ENCODE data around the gene ARL6IP5.

The ARL6IP5 gene

GRCh38 chr3:69079269-69080159, 5.2 kb upstream of the ARL6IP5 start:
- ChIA-PET CTCF (no interaction called here), POLR2A (interaction anchor here (1.1 to 1.5 kb wide), 2 partner anchors 27 to 66 kb away, joined by 3 to 7 read pairs; partner anchors contain the start of genes EOGT and TMF1)
- 0 out of 2 replicates have a peak, but pooled peaks have one; percentile 9 for TF ChIP-seq LEF1 (IDR thresholded peaks at IDR 0.05; ENCODE audit: borderline replicate concordance)
- no peak for TF ChIP-seq FOXA1 (IDR thresholded peaks at IDR 0.05)
- peak; percentile 23 for DNase-seq (ENCODE audit: extremely low spot score)

GRCh38 chr3:69080233-69080920, 4.4 kb upstream of the ARL6IP5 start, which contains the start of gene UBA3:
TSS of gene UBA3 (minus strand) at chr3:69080365. CDS start at chr3:69080353, 12 bp downstream.
- TF ChIP-seq L3MBTL2 (conservative IDR thresholded peaks at IDR 0.05) (peak; percentile 64), ELF4 (IDR thresholded peaks at IDR 0.05) (no peak)
- ChIA-PET POLR2A (interaction anchor here (1.1 kb wide), 1 partner anchor 67 kb away, joined by 3 read pairs; the partner anchor contains the start of gene EOGT), CTCF (no interaction called here)
- DNase-seq (ENCODE audit: extremely low spot score): peak; percentile 88

GRCh38 chr3:69081583-69082262, 3.0 kb upstream of the ARL6IP5 start:
- DNase-seq (ENCODE audit: extremely low spot score): no peak
- ChIA-PET CTCF (no interaction called here), POLR2A (interaction anchor here (0.7 kb wide), 1 partner anchor 68 kb away, joined by 3 read pairs; the partner anchor contains the start of gene EOGT)
- TF ChIP-seq PKNOX1 (IDR thresholded peaks at IDR 0.05) (peak; percentile 76), BHLHE40 (IDR thresholded peaks at IDR 0.05; ENCODE audit: borderline replicate concordance) (no peak), HDGF (IDR thresholded peaks at IDR 0.05; ENCODE audit: borderline replicate concordance) (no peak), ZNF384 (IDR thresholded peaks at IDR 0.05) (no peak), FOXK2 (IDR thresholded peaks at IDR 0.05) (no peak)

GRCh38 chr3:69082361-69082760, 2.4 kb upstream of the ARL6IP5 start:
- TF ChIP-seq NFRKB (IDR thresholded peaks at IDR 0.05) (no peak), PKNOX1 (IDR thresholded peaks at IDR 0.05) (no peak), TARDBP (IDR thresholded peaks at IDR 0.05) (no peak), L3MBTL2 (conservative IDR thresholded peaks at IDR 0.05) (no peak), LEF1 (IDR thresholded peaks at IDR 0.05; ENCODE audit: borderline replicate concordance) (no peak), FOXA1 (IDR thresholded peaks at IDR 0.05) (no peak), SUZ12 (IDR thresholded peaks at IDR 0.05) (no peak), FOXK2 (IDR thresholded peaks at IDR 0.05) (no peak), FOXM1 (IDR thresholded peaks at IDR 0.05; ENCODE audit: borderline replicate concordance) (no peak), ZNF384 (IDR thresholded peaks at IDR 0.05) (no peak)
- POLR2A ChIA-PET: no interaction called here
- CTCF ChIA-PET: no interaction called here
- no peak for DNase-seq (ENCODE audit: extremely low spot score)

- CTCF ChIA-PET: no interaction called here
- no peak for TF ChIP-seq NFRKB (IDR thresholded peaks at IDR 0.05)
- no peak for TF ChIP-seq LEF1 (IDR thresholded peaks at IDR 0.05; ENCODE audit: borderline replicate concordance)
- peak; percentile 78 for TF ChIP-seq PKNOX1 (IDR thresholded peaks at IDR 0.05)
- no peak for TF ChIP-seq BHLHE40 (IDR thresholded peaks at IDR 0.05; ENCODE audit: borderline replicate concordance)
- peak; percentile 33; the same call in 1 of the 2 replicates for TF ChIP-seq CTBP1 (IDR thresholded peaks at IDR 0.05; ENCODE audit: borderline replicate concordance)
- TF ChIP-seq HDGF (IDR thresholded peaks at IDR 0.05; ENCODE audit: borderline replicate concordance): no peak
- POLR2A ChIA-PET: no interaction called here
- DNase-seq (ENCODE audit: extremely low spot score): no peak
Observed at GRCh38 chr3:69082805-69083204, 1.9 kb upstream of the ARL6IP5 start.

- CTCF ChIA-PET: no interaction called here
- DNase-seq (ENCODE audit: extremely low spot score): no peak
- TF ChIP-seq SP1 (IDR thresholded peaks at IDR 0.05) (no peak), L3MBTL2 (conservative IDR thresholded peaks at IDR 0.05) (peak; percentile 22; the same call in 1 of the 2 replicates), BHLHE40 (IDR thresholded peaks at IDR 0.05; ENCODE audit: borderline replicate concordance) (no peak)
- POLR2A ChIA-PET: interaction anchor here (1.1 to 2.6 kb wide), 2 partner anchors 8 to 33 kb away, joined by 4 to 7 read pairs; partner anchors contain the start of gene TMF1
Observed at GRCh38 chr3:69085168-69085832, 563 bp downstream of the ARL6IP5 start.
